ENCODE data around the gene ARVCF. TPM values are rescaled to one million over a fixed set of nuclear protein-coding genes. Genes with fewer than 3 reads are reported as not detected.

The ARVCF gene
- polyA plus RNA-seq, 1 donor from 2014 or later: 112 TPM

DNA sequence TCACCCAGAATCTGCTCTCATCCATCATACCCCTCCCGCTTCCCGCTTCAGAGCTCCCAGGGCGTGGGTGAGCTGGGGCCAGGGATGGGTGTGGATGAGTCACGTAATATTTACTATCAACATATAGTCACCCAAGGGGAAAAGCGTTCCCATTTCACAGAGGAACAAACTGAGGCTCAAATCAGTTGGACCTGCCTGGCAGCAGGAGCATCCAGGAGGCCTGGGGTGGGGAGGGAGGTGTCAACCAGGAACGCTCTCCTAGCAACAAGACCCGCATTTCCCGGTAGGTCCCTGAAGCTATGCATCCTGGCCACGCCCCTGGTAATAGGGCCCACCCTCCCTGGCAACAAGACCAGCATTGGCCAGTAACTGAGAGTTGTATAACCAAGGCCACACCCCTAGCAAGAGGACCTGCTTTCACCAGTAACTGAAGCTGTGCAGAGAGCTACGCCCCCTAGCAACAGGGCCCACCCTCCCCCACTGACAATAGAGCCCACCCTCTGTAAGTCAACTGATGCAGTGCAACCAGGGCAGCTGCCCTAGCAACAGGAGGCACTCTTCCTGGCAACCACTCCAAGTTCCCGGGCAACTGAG, 42.3 kb downstream of the ARVCF start:
- Histone ChIP-seq H3K9me3 (ENCODE audit: low read length) (no peaks in the 10 kb centered on the region), H3K9ac (ENCODE audit: low read length) (no peak overlapping the region), H3K79me2 (replicated peaks; ENCODE audit: insufficient read depth, low read length) (no peaks in the 10 kb centered on the region), H4K20me1 (ENCODE audit: insufficient read depth) (no peaks in the 10 kb centered on the region), H3K9me2 (ENCODE audit: insufficient read depth, low read length) (no peaks in the 10 kb centered on the region), H3F3A (ENCODE audit: insufficient read depth, low read length, poor library complexity, severe bottlenecking) (no peaks in the 10 kb centered on the region), H3K36me3 (ENCODE audit: insufficient read depth, low read length) (peaks cover 11% of the 10 kb centered on the region), H3K27ac (ENCODE audit: low read length) (no peak overlapping the region), H2AFZ (ENCODE audit: low read depth, low read length) (no peak overlapping the region), H3K4me3 (ENCODE audit: low read length) (no peak overlapping the region), H3K4me2 (ENCODE audit: low read length) (no peak overlapping the region), H3K27me3 (ENCODE audit: insufficient read depth, low read depth, low read length) (no peaks in the 10 kb centered on the region)
- TF ChIP-seq, protein P1, sequence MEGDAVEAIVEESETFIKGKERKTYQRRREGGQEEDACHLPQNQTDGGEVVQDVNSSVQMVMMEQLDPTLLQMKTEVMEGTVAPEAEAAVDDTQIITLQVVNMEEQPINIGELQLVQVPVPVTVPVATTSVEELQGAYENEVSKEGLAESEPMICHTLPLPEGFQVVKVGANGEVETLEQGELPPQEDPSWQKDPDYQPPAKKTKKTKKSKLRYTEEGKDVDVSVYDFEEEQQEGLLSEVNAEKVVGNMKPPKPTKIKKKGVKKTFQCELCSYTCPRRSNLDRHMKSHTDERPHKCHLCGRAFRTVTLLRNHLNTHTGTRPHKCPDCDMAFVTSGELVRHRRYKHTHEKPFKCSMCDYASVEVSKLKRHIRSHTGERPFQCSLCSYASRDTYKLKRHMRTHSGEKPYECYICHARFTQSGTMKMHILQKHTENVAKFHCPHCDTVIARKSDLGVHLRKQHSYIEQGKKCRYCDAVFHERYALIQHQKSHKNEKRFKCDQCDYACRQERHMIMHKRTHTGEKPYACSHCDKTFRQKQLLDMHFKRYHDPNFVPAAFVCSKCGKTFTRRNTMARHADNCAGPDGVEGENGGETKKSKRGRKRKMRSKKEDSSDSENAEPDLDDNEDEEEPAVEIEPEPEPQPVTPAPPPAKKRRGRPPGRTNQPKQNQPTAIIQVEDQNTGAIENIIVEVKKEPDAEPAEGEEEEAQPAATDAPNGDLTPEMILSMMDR (IDR thresholded peaks at IDR 0.05; ENCODE audit: poor library complexity, severe bottlenecking): no peak
- TF ChIP-seq MXI1 (conservative IDR thresholded peaks at IDR 0.05; ENCODE audit: poor library complexity, severe bottlenecking) (no peak), TAF1 (IDR thresholded peaks at IDR 0.05; ENCODE audit: low read depth) (no peak), EP300 (conservative IDR thresholded peaks at IDR 0.05; ENCODE audit: poor library complexity, severe bottlenecking) (no peak), EZH2 (IDR thresholded peaks at IDR 0.05; ENCODE audit: borderline replicate concordance, insufficient read depth, low read length, poor library complexity, severe bottlenecking) (no peak), SMC3 (conservative IDR thresholded peaks at IDR 0.05; ENCODE audit: poor library complexity) (no peak), RAD21 (conservative IDR thresholded peaks at IDR 0.05) (no peak), POLR2AphosphoS5 (IDR thresholded peaks at IDR 0.05) (no peak)
- TF ChIP-seq, protein P2, sequence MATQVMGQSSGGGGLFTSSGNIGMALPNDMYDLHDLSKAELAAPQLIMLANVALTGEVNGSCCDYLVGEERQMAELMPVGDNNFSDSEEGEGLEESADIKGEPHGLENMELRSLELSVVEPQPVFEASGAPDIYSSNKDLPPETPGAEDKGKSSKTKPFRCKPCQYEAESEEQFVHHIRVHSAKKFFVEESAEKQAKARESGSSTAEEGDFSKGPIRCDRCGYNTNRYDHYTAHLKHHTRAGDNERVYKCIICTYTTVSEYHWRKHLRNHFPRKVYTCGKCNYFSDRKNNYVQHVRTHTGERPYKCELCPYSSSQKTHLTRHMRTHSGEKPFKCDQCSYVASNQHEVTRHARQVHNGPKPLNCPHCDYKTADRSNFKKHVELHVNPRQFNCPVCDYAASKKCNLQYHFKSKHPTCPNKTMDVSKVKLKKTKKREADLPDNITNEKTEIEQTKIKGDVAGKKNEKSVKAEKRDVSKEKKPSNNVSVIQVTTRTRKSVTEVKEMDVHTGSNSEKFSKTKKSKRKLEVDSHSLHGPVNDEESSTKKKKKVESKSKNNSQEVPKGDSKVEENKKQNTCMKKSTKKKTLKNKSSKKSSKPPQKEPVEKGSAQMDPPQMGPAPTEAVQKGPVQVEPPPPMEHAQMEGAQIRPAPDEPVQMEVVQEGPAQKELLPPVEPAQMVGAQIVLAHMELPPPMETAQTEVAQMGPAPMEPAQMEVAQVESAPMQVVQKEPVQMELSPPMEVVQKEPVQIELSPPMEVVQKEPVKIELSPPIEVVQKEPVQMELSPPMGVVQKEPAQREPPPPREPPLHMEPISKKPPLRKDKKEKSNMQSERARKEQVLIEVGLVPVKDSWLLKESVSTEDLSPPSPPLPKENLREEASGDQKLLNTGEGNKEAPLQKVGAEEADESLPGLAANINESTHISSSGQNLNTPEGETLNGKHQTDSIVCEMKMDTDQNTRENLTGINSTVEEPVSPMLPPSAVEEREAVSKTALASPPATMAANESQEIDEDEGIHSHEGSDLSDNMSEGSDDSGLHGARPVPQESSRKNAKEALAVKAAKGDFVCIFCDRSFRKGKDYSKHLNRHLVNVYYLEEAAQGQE (IDR thresholded peaks at IDR 0.05; ENCODE audit: borderline replicate concordance): no peak

DNA sequence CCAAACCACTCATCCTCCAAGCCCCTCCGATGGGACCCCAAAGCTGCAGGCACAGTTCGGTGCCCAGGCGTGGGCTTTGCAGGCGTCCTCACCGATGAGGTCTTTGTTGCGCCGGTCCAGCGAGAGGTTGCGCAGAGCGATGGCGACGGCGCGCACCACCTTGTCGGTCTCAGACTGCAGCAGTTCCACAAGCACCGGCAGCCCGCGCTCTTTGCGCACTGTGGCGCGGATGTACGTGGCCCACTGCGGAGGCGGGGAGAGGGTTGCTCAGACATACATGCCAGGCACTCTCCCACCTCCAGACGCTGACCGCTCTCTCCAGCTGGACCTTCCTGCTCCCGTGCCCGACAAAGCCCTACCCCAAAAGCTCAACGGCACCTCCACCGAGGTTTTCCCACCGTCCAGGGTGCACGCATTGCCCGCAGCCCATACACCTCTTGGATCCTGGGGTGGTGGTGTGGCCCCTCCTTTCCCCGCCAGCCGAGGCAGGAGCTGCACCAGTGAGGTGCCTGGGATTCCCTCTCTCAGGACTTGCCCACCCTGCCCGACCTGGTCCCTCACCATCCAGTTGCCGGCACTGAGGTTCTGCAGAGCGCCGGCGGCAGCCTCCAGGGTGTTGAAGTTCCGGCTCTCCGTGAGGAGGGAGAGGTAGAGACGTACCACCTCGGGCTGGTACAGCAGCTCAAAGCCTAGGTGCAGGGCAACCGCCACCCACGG, 42.9 kb downstream of the ARVCF start:
- H3K9me3 ChIP-seq (ENCODE audit: low read length): no peaks in the 10 kb centered on the region
- H3K4me2 ChIP-seq (ENCODE audit: low read length): no peak overlapping the region
- H3F3A ChIP-seq (ENCODE audit: insufficient read depth, low read length, poor library complexity, severe bottlenecking): no peaks in the 10 kb centered on the region
- no peak overlapping the region for H3K27ac ChIP-seq (ENCODE audit: low read length)
- H4K20me1 ChIP-seq (ENCODE audit: insufficient read depth): no peaks in the 10 kb centered on the region
- H2AFZ ChIP-seq (ENCODE audit: low read depth, low read length): no peak overlapping the region
- no peaks in the 10 kb centered on the region for H3K9me2 ChIP-seq (ENCODE audit: insufficient read depth, low read length)
- no peak overlapping the region for H3K4me3 ChIP-seq (ENCODE audit: low read length)
- H3K9ac ChIP-seq (ENCODE audit: low read length): no peak overlapping the region
- TF ChIP-seq, protein P1 (IDR thresholded peaks at IDR 0.05; ENCODE audit: poor library complexity, severe bottlenecking): no peak
- TF ChIP-seq, protein P2 (IDR thresholded peaks at IDR 0.05; ENCODE audit: borderline replicate concordance): no peak
- TF ChIP-seq TAF1 (IDR thresholded peaks at IDR 0.05; ENCODE audit: low read depth) (no peak), EZH2 (IDR thresholded peaks at IDR 0.05; ENCODE audit: borderline replicate concordance, insufficient read depth, low read length, poor library complexity, severe bottlenecking) (no peak), EP300 (conservative IDR thresholded peaks at IDR 0.05; ENCODE audit: poor library complexity, severe bottlenecking) (no peak), POLR2AphosphoS5 (IDR thresholded peaks at IDR 0.05) (no peak)
- H3K36me3 ChIP-seq (ENCODE audit: insufficient read depth, low read length): peaks cover 11% of the 10 kb centered on the region
- no peaks in the 10 kb centered on the region for H3K27me3 ChIP-seq (ENCODE audit: insufficient read depth, low read depth, low read length)
- no peaks in the 10 kb centered on the region for H3K79me2 ChIP-seq (replicated peaks; ENCODE audit: insufficient read depth, low read length)

All from neural cell (in vitro differentiated cells).